H1 (cell line): Measurements from ENCODE around the gene CDRT15L2. TPM values are rescaled to one million over a fixed set of nuclear protein-coding genes. Genes with fewer than 3 reads are reported as not detected.

Experiments used
- polyA plus RNA-seq, 7 experiments: library from polyadenylated mRNA; depleted of rRNA in 3 of 7; stranded (reverse) in 5 of 7; unstranded in 2 of 7; fragments of >200 nt in 5 of 7; fragments of 200-250 nt in 2 of 7; gene quantifications; 1 replicate in 5 of 7; 2 replicates in 1 of 7; 4 replicates in 1 of 7; pipeline versions ENCODE4 v1.2.1 to v1.2.3, GENCODE V29; 2011 to 2013; ENCODE audit warnings: missing spikeins in 2 of 7, mixed read lengths in 2 of 7
- small RNA-seq: library from polyadenylated mRNA; stranded (forward); fragments of <200 nt; extraction: miRNeasy Mini kit (QIAGEN cat#:217004); gene quantifications from one replicate; pipeline ENCODE3, GENCODE V24; 2013; ENCODE audit not compliant: insufficient read depth
- total RNA-seq: library from RNA; stranded (reverse); fragmentation: NEBNext Ultra II Directional; extraction: Animal tissue kit (Norgen Biotek cat#: 25700); gene quantifications from 2 replicates; pipeline ENCODE4 v1.2.1, GENCODE V29; 2021

Gene CDRT15L2
- total and polyA plus RNA-seq, 2 of the 8 experiments (the other 6 are each of a cell fraction or from before 2014, with no cell fraction given), result not detected

Small RNAs within 50 kb of the gene (small RNA-seq; reads per million reads assigned to genes)
- gene AC015818.1 (not detected), gene AC087499.1 (not detected), gene AC087499.3 (not detected)

Other genes with a start within 250 kb of the CDRT15L2 start
- not detected in 2 replicates for gene LGALS9B, start 112.2 kb upstream of the CDRT15L2 start, total RNA-seq
- gene LGALS9B, start 112.2 kb upstream of the CDRT15L2 start, polyA plus RNA-seq (2011; rRNA removed), result not detected in 2 replicates